GM12801 (cell line): ENCODE results near the gene SLC35F2.

Experiments
- TF ChIP-seq, protein P1 (sequence below): IDR thresholded peaks from one replicate; pipeline ENCODE4 v1.5.1; 2011; ENCODE audit warnings: control low read depth; ENCODE audit not compliant: insufficient read length; ENCODE audit errors: extremely low read depth

The SLC35F2 gene

GRCh38 chr11:107792049-107792443, 66.5 kb downstream of the SLC35F2 start:
- TF ChIP-seq, protein P1, sequence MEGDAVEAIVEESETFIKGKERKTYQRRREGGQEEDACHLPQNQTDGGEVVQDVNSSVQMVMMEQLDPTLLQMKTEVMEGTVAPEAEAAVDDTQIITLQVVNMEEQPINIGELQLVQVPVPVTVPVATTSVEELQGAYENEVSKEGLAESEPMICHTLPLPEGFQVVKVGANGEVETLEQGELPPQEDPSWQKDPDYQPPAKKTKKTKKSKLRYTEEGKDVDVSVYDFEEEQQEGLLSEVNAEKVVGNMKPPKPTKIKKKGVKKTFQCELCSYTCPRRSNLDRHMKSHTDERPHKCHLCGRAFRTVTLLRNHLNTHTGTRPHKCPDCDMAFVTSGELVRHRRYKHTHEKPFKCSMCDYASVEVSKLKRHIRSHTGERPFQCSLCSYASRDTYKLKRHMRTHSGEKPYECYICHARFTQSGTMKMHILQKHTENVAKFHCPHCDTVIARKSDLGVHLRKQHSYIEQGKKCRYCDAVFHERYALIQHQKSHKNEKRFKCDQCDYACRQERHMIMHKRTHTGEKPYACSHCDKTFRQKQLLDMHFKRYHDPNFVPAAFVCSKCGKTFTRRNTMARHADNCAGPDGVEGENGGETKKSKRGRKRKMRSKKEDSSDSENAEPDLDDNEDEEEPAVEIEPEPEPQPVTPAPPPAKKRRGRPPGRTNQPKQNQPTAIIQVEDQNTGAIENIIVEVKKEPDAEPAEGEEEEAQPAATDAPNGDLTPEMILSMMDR, result no peak

- TF ChIP-seq, protein P1, result no peak
Measured at GRCh38 chr11:107791343-107792048, 67.1 kb downstream of the SLC35F2 start.

GRCh38 chr11:107789767-107790166, 68.8 kb downstream of the SLC35F2 start:
- TF ChIP-seq, protein P1, result no peak

GRCh38 chr11:107787733-107788132, 70.9 kb downstream of the SLC35F2 start:
- TF ChIP-seq, protein P1, result no peak

GRCh38 chr11:107785401-107785800, 73.2 kb downstream of the SLC35F2 start:
- TF ChIP-seq, protein P1, result no peak

DNA sequence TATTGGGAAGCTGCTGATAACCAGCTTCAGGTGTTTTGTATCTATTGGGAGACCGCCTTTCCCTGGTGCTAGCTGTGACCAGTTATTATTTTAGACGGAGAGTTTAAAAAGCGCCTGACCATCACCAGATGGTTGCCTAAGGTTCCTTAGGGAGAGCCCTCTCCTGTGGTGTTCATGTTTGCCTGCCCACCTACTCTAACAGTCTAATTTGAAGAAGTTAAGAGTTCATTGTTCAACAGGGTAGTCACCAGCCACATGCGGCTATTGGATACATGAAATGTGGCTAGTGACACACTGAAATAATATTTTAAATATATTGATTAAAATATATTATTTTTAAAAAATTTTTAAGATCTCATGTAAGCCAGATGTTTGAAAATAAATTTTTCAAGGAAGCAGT, 75.5 kb downstream of the SLC35F2 start:
- TF ChIP-seq, protein P1, result no peak

DNA sequence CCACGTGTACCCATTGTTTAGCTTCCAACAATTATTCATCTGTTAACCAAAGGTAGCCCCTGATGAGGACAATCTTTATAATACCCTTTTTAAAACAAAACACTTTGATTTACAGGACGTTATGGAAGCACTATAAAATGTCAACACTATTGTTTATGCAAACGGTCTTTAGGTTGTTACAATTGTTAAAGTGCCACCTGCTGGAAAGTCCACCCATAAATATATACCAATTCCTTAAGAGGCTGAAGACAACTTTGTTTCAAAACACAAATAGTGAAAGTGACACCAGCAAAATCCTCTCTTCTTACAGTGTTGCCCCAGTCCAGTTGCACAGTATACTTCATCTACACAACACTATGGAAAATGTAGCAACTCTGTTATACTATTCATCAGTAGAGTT, 77.8 kb downstream of the SLC35F2 start:
- TF ChIP-seq, protein P1, result no peak

DNA sequence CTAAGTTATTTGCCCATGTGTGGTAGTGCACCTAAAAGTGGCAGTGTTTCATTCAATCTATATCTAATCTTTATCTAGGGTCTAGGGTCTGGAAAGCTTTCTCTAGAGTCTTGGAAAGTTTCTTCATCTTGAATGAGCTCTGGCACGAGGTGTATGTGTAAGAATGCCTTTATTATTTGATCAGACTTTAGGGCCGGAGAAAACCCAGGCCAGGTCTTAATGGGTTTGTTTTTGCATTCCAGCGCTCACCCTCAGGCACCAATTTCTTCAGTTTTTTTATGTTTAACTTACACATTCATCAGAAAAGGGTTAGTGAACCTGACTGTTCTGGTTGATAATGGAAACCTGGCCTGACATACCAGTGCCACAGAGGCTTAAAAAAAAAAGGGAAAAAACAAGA, 78.5 kb downstream of the SLC35F2 start:
- TF ChIP-seq, protein P1, result no peak
